SU-DHL-6 (cell line): ENCODE data around the gene ZNF502.

Experiments used
- H2AFZ ChIP-seq: fragments of 200-600 bp; sonication (generic); 2 replicates; pipeline ENCODE4 v1.6.1; 2014; ENCODE audit warnings: low read depth, mild to moderate bottlenecking, moderate library complexity, mixed read lengths, antibody characterized with exemption, low read length; ENCODE audit not compliant: severe bottlenecking
- H3F3A ChIP-seq: fragments of 200-600 bp; shearing (Covaris generic); 2 replicates; pipeline ENCODE4 v1.6.0; 2016; ENCODE audit warnings: antibody characterized with exemption, mild to moderate bottlenecking; ENCODE audit not compliant: insufficient read depth
- H3K27ac ChIP-seq: fragments of 200-600 bp; sonication (generic); 2 replicates; pipeline ENCODE4 v1.5.1; 2016; ENCODE audit warnings: low read depth, mild to moderate bottlenecking, low read length, moderate library complexity, mixed read lengths
- H3K27me3 ChIP-seq: fragments of 200-600 bp; sonication (generic), shearing (Covaris generic); 2 replicates; pipeline ENCODE4 v1.6.0; 2014; ENCODE audit warnings: mild to moderate bottlenecking, low read length
- H3K36me3 ChIP-seq: fragments of 200-600 bp; sonication (generic); 2 replicates; pipeline ENCODE4 v1.6.1; 2014; ENCODE audit warnings: mild to moderate bottlenecking, low read length, mixed read lengths
- H3K4me2 ChIP-seq: fragments of 300-600, 200-600 bp; shearing (Covaris generic), sonication (generic); 2 replicates; pipeline ENCODE4 v1.6.0; 2014; ENCODE audit warnings: low read length, low read depth, mild to moderate bottlenecking; ENCODE audit not compliant: poor library complexity, severe bottlenecking
- H3K4me3 ChIP-seq: fragments of 200-600 bp; sonication (generic); 2 replicates; pipeline ENCODE4 v1.5.1; 2014; ENCODE audit warnings: antibody characterized with exemption, low read length, mild to moderate bottlenecking, mixed read lengths; ENCODE audit not compliant: insufficient read depth, poor library complexity, severe bottlenecking
- H3K79me2 ChIP-seq: fragments of 200-600 bp; sonication (generic); 2 replicates; pipeline ENCODE4 v1.6.1; 2014; ENCODE audit warnings: mild to moderate bottlenecking, low read length, moderate library complexity; ENCODE audit not compliant: insufficient read depth
- H3K9ac ChIP-seq: fragments of 200-600 bp; sonication (generic); 2 replicates; pipeline ENCODE4 v1.7.0; 2014; ENCODE audit warnings: mild to moderate bottlenecking, low read length
- H3K9me2 ChIP-seq: fragments of 200-600 bp; sonication (generic); replicated peaks from 2 replicates; pipeline ENCODE4 v1.6.1; 2014; ENCODE audit warnings: low read length; ENCODE audit not compliant: insufficient read depth
- H3K9me3 ChIP-seq: fragments of 200-600 bp; sonication (generic); 2 replicates; pipeline ENCODE4 v1.6.1; 2014; ENCODE audit warnings: low read length, mixed read lengths; ENCODE audit not compliant: insufficient read depth
- H4K20me1 ChIP-seq: fragments of 200-600 bp; sonication (generic); 2 replicates; pipeline ENCODE4 v1.6.1; 2014; ENCODE audit warnings: low read depth, mild to moderate bottlenecking, antibody characterized with exemption, low read length, moderate library complexity, mixed read lengths
- CTCF ChIP-seq: fragments of 200-600 bp; sonication (generic); IDR thresholded peaks from one replicate; pipeline ENCODE4 v1.5.1; 2017; ENCODE audit warnings: antibody characterized with exemption, mild to moderate bottlenecking, low read length, moderate library complexity; ENCODE audit not compliant: insufficient read depth, poor library complexity, severe bottlenecking
- EZH2phosphoT487 ChIP-seq: fragments of 200-600 bp; sonication (generic), shearing (Covaris generic); conservative IDR thresholded peaks from 2 replicates; pipeline ENCODE4 v1.6.1; 2018; ENCODE audit warnings: mild to moderate bottlenecking, antibody characterized with exemption, low read length, moderate library complexity, mixed read lengths

Gene ZNF502

GRCh38 chr3:44680921-44681455 is 31.5 kb upstream of the ZNF502 start:
- Histone ChIP-seq H3K9me3 (no peaks in the 10 kb centered on the region), H3K27ac (no peak overlapping the region), H2AFZ (no peak overlapping the region), H4K20me1 (no peaks in the 10 kb centered on the region), H3K9me2 (no peaks in the 10 kb centered on the region), H3F3A (no peaks in the 10 kb centered on the region), H3K9ac (no peak overlapping the region), H3K79me2 (no peaks in the 10 kb centered on the region), H3K4me2 (no peak overlapping the region), H3K36me3 (no peaks in the 10 kb centered on the region), H3K4me3 (no peak overlapping the region), H3K27me3 (no peaks in the 10 kb centered on the region)
- TF ChIP-seq EZH2phosphoT487 (no peak), CTCF (no peak)

DNA sequence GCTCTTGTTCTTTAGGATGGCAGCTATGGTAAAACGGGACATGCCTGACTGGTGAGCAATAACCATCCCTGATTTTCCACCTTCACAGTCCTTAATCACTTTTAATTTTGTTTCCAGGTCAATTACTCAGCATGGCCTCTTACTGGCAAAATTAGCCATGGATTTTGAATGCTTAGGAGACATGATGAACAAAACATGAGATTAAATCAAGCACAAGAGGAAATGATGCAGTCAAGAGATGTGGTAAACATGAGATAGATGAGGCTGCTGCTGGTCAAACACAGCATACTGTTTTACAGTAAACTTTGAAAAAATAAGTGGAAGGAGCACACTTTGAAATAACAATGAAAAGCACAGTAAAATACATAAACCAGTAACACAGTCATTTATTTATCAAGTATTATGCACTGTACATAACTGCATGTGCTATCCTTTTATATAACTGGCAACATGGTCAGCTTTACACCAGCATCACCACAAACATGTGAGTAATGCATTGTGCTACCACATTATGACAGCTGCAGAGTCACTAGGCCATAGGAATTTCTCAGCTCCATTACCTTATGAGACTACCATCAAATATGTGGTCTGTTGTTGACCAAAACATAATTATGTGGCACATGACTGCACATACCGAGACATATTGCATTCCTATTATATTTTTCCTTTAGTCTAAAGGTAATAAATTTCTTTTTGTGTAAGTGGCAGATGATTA is 30.1 kb upstream of the ZNF502 start:
- Histone ChIP-seq H3K27me3 (no peaks in the 10 kb centered on the region), H3F3A (no peaks in the 10 kb centered on the region), H2AFZ (no peak overlapping the region), H3K36me3 (no peaks in the 10 kb centered on the region), H3K27ac (no peak overlapping the region), H3K9ac (no peak overlapping the region), H3K9me3 (no peaks in the 10 kb centered on the region), H3K79me2 (no peaks in the 10 kb centered on the region), H3K9me2 (no peaks in the 10 kb centered on the region), H4K20me1 (no peaks in the 10 kb centered on the region), H3K4me2 (no peak overlapping the region), H3K4me3 (no peak overlapping the region)
- TF ChIP-seq EZH2phosphoT487 (no peak), CTCF (no peak)

- Histone ChIP-seq H3F3A (no peaks in the 10 kb centered on the region), H3K4me2 (peak overlapping the region; percentile 54), H3K27me3 (no peaks in the 10 kb centered on the region), H3K27ac (no peak overlapping the region), H3K36me3 (no peaks in the 10 kb centered on the region), H3K9ac (peak overlapping the region; percentile 50), H3K9me2 (no peaks in the 10 kb centered on the region), H2AFZ (peak overlapping the region; percentile 85), H3K9me3 (no peaks in the 10 kb centered on the region), H3K79me2 (no peaks in the 10 kb centered on the region), H3K4me3 (peak overlapping the region; percentile 63), H4K20me1 (no peaks in the 10 kb centered on the region)
- TF ChIP-seq EZH2phosphoT487 (no peak), CTCF (no peak)
These were observed 27.2 kb upstream of the ZNF502 start for GRCh38 chr3:44685128-44685800.
